Peyer's patch (tissue), 4 donors: ENCODE results near the gene CKAP2L.

Source experiments
- CTCF ChIP-seq, 6 experiments: fragments of 450-650 bp in 4 of 6; fragments of 200-600 bp in 2 of 6; sonication (generic) in 1 of 6; IDR thresholded peaks; one replicate each; pipeline ENCODE4 v1.5.1; 2017 to 2019; ENCODE audit warnings: antibody characterized with exemption in 6 of 6, mild to moderate bottlenecking in 3 of 6, moderate library complexity in 1 of 6
- POLR2A ChIP-seq, 2 donors: fragments of 450-650 bp; IDR thresholded peaks; one replicate each; pipeline ENCODE4 v1.5.1; 2017; ENCODE audit warnings: antibody characterized with exemption in 2 of 2, mild to moderate bottlenecking in 2 of 2, moderate library complexity in 2 of 2

GRCh38 chr2:112694182-112694581, 70.2 kb downstream of the CKAP2L start:
- TF ChIP-seq CTCF (IDR thresholded peaks at IDR 0.05) (no peak), POLR2A (IDR thresholded peaks at IDR 0.05) (no peak)
